NK-92 (cell line): ENCODE results near the gene PRR32.
"Not testable (repeated sequence)": the region's sequence is repeated elsewhere in the genome, so short reads cannot be mapped to it uniquely, and the experiment has no call there.

Source experiments
- DNase-seq: peaks from one replicate; lab custom pipeline; 2025; ENCODE audit not compliant: unreplicated experiment; lab: John Stamatoyannopoulos, UW

Gene PRR32

GRCh38 chrX:126819429-126819828, at the start of gene PRR32:
TSS of gene PRR32 (plus strand) at chrX:126819729. CDS start at chrX:126819844, 115 bp downstream.
- no peak for DNase-seq

- no peak for DNase-seq
These were observed 49.4 kb upstream of the PRR32 start for GRCh38 chrX:126770179-126770578.

GRCh38 chrX:126785539-126785938, 34.0 kb upstream of the PRR32 start:
- no peak for DNase-seq

- DNase-seq = no peak
These were observed 20.5 kb upstream of the PRR32 start for GRCh38 chrX:126799059-126799458.

GRCh38 chrX:126806784-126807183, 12.7 kb upstream of the PRR32 start:
- not testable (repeated sequence) for DNase-seq

GRCh38 chrX:126815806-126816205, 3.7 kb upstream of the PRR32 start:
- no peak for DNase-seq

- DNase-seq = no peak
These were observed 1.3 kb downstream of the PRR32 start for GRCh38 chrX:126820700-126821420.

- no peak for DNase-seq
These were observed 4.9 kb downstream of the PRR32 start for GRCh38 chrX:126824338-126825007.

GRCh38 chrX:126825566-126826193, 6.2 kb downstream of the PRR32 start:
- DNase-seq = no peak

GRCh38 chrX:126836186-126836585, 16.7 kb downstream of the PRR32 start:
- no peak for DNase-seq

GRCh38 chrX:126847143-126847542, 27.6 kb downstream of the PRR32 start:
- no peak for DNase-seq

GRCh38 chrX:126855839-126856524, 36.5 kb downstream of the PRR32 start:
- DNase-seq = no peak
